NT2/D1 (cell line): ENCODE results near the gene POU2AF1.

Experiments used
- SUZ12 ChIP-seq: IDR thresholded peaks from 2 replicates; pipeline ENCODE4 v1.6.1; 2011; ENCODE audit not compliant: insufficient read length, insufficient read depth; ENCODE audit errors: extremely low read depth
- YY1 ChIP-seq: IDR thresholded peaks from 2 replicates; pipeline ENCODE4 v1.6.1; 2011; ENCODE audit not compliant: insufficient read length, insufficient read depth
- ZNF274 ChIP-seq: IDR thresholded peaks from 2 replicates; pipeline ENCODE4 v1.6.1; 2011; ENCODE audit warnings: mild to moderate bottlenecking, low read depth, low read length

DNA sequence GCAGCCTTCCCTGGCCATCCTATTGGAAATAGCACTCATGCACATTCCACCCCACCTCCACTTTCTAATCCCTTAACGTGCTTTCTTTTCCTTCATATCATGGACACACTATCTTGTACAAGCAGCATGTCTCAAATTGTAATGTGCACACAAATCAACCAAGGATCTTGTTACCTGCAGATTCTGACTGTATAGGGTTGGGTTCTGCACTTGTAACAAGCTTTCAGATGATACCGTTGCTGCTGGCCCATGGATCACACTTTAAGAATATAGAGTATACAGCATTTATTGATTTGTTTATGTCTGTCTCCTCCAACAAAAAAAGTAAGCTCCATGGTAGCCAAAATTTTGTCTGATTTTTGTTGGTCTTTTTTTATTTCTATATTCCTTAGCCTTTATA is 32.4 kb upstream of the POU2AF1 start:
- TF ChIP-seq YY1: no peak
- no peak for TF ChIP-seq ZNF274
- TF ChIP-seq SUZ12: no peak
